ENCODE data around the gene PIEZO2. TPM values are rescaled to one million over a fixed set of nuclear protein-coding genes. Genes with fewer than 3 reads are reported as not detected.

PIEZO2 gene
- total RNA-seq, 1 donor from 2014 or later, result 5.3 TPM

DNA sequence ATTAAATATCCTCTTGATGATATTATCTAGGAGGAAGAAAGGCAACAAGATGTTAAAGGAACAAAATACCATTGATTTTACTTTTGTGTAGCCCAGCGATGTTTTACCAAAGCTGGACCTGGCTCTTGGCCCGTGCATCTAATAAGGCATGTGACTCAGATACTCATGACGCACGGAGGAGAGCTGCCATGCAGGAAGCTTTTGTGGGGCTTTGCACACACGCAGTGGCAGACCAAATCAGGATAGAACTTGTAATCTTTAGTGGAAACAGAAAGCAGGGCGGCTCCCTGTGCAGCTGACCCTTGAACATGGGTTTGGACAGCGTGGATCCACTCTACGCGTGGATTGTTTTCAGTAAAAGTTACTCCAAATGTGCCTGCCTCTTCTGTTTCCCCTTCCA is 433.6 kb downstream of the PIEZO2 start:
- Mint-ChIP-seq H3K27me3 (ENCODE audit: low read depth, unreplicated experiment) (peaks cover 15% of the 10 kb centered on the region), H3K27ac (ENCODE audit: unreplicated experiment) (no peak overlapping the region), H3K9me3 (ENCODE audit: unreplicated experiment) (peaks cover 3% of the 10 kb centered on the region), H3K4me3 (ENCODE audit: unreplicated experiment) (no peak overlapping the region), H3K4me1 (ENCODE audit: low read depth, unreplicated experiment) (no peaks in the 10 kb centered on the region), H3K36me3 (ENCODE audit: low read depth, unreplicated experiment) (peaks cover 2% of the 10 kb centered on the region)
- H3K79me2 ChIP-seq (ENCODE audit: insufficient read depth, low read length), result no peaks in the 10 kb centered on the region
- no peak for FAIRE-seq
- H3K9me3 ChIP-seq (ENCODE audit: insufficient read depth, low read depth, low read length), result no peaks in the 10 kb centered on the region
- H3K9ac ChIP-seq (ENCODE audit: low read length), result no peak overlapping the region
- H2AFZ ChIP-seq (ENCODE audit: low read depth, low read length), result peak overlapping the region; percentile 44
- no peaks in the 10 kb centered on the region for H3K27me3 ChIP-seq (ENCODE audit: insufficient read depth, low read length)
- no peaks in the 10 kb centered on the region for H4K20me1 ChIP-seq (ENCODE audit: insufficient read depth, low read length)
- H3K27ac ChIP-seq (ENCODE audit: low read depth, low read length), result no peak overlapping the region
- H3K36me3 ChIP-seq (ENCODE audit: insufficient read depth, low read length), result no peaks in the 10 kb centered on the region
- no peaks in the 10 kb centered on the region for H3K4me1 ChIP-seq (ENCODE audit: insufficient read depth, low read length)
- DNase-seq (ENCODE audit: low read depth), result peak; percentile 51
- no peak overlapping the region for H3K4me3 ChIP-seq (ENCODE audit: insufficient read depth, low read depth, low read length)
- H3K4me2 ChIP-seq (ENCODE audit: low read length), result peak overlapping the region; percentile 53
- TF ChIP-seq CTCF (IDR thresholded peaks at IDR 0.05; ENCODE audit: insufficient read depth, low read depth, low read length) (no peak), EZH2 (IDR thresholded peaks at IDR 0.05; ENCODE audit: insufficient read depth, low read length) (no peak)

GRCh38 chr18:10713409-10713808 is 436.0 kb downstream of the PIEZO2 start:
- no peaks in the 10 kb centered on the region for H3K4me1 ChIP-seq (ENCODE audit: insufficient read depth, low read length)
- Mint-ChIP-seq H3K4me1 (ENCODE audit: low read depth, unreplicated experiment) (no peaks in the 10 kb centered on the region), H3K4me3 (ENCODE audit: unreplicated experiment) (no peak overlapping the region), H3K27ac (ENCODE audit: unreplicated experiment) (no peak overlapping the region), H3K9me3 (ENCODE audit: unreplicated experiment) (peaks cover 3% of the 10 kb centered on the region), H3K27me3 (ENCODE audit: low read depth, unreplicated experiment) (peaks cover 15% of the 10 kb centered on the region), H3K36me3 (ENCODE audit: low read depth, unreplicated experiment) (peaks cover 2% of the 10 kb centered on the region)
- no peak overlapping the region for H3K27ac ChIP-seq (ENCODE audit: low read depth, low read length)
- H3K27me3 ChIP-seq (ENCODE audit: insufficient read depth, low read length), result no peaks in the 10 kb centered on the region
- no peak overlapping the region for H3K9ac ChIP-seq (ENCODE audit: low read length)
- no peak overlapping the region for H3K4me2 ChIP-seq (ENCODE audit: low read length)
- H4K20me1 ChIP-seq (ENCODE audit: insufficient read depth, low read length), result no peaks in the 10 kb centered on the region
- no peak for FAIRE-seq
- no peaks in the 10 kb centered on the region for H3K9me3 ChIP-seq (ENCODE audit: insufficient read depth, low read depth, low read length)
- no peak overlapping the region for H2AFZ ChIP-seq (ENCODE audit: low read depth, low read length)
- no peak for DNase-seq (ENCODE audit: low read depth)
- no peak overlapping the region for H3K4me3 ChIP-seq (ENCODE audit: insufficient read depth, low read depth, low read length)
- no peaks in the 10 kb centered on the region for H3K79me2 ChIP-seq (ENCODE audit: insufficient read depth, low read length)
- TF ChIP-seq CTCF (IDR thresholded peaks at IDR 0.05; ENCODE audit: insufficient read depth, low read depth, low read length) (no peak), EZH2 (IDR thresholded peaks at IDR 0.05; ENCODE audit: insufficient read depth, low read length) (no peak)
- no peaks in the 10 kb centered on the region for H3K36me3 ChIP-seq (ENCODE audit: insufficient read depth, low read length)

DNA sequence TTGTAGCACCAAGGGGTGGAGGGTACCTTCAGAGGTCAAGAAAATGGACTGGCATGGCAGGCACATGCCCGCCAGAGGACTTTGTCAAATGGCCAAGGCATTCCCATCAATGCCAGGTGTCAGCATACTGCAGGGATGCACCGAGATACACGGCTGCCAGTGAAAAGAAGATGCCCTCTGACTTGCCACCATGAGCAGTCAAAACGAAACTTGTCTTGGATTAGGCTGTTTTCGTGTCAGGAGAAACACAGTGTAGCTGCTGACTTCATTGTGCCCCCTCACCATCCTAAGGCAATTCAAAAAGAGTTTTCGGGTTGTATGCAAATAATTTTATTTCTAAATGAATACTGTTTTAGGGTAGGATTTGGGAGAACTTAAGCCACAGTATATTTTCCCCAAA is 442.1 kb downstream of the PIEZO2 start:
- no peak for TF ChIP-seq CTCF (IDR thresholded peaks at IDR 0.05; ENCODE audit: insufficient read depth, low read depth, low read length)
- TF ChIP-seq EZH2 (IDR thresholded peaks at IDR 0.05; ENCODE audit: insufficient read depth, low read length), result no peak

More for the DNA sequence above, 442.1 kb downstream of the PIEZO2 start:
- H3K4me2 ChIP-seq (ENCODE audit: low read length), result no peak overlapping the region
- H3K27ac ChIP-seq (ENCODE audit: low read depth, low read length), result no peak overlapping the region
- no peak for DNase-seq (ENCODE audit: low read depth)
- H3K4me3 ChIP-seq (ENCODE audit: insufficient read depth, low read depth, low read length), result no peak overlapping the region
- no peaks in the 10 kb centered on the region for H3K36me3 Mint-ChIP-seq (ENCODE audit: low read depth, unreplicated experiment)
- H4K20me1 ChIP-seq (ENCODE audit: insufficient read depth, low read length), result no peaks in the 10 kb centered on the region
- no peak overlapping the region for H3K9ac ChIP-seq (ENCODE audit: low read length)
- FAIRE-seq, result no peak
- H3K4me1 ChIP-seq (ENCODE audit: insufficient read depth, low read length), result no peaks in the 10 kb centered on the region
- no peak overlapping the region for H3K4me3 Mint-ChIP-seq (ENCODE audit: unreplicated experiment)
- no peaks in the 10 kb centered on the region for H3K9me3 ChIP-seq (ENCODE audit: insufficient read depth, low read depth, low read length)
- no peak overlapping the region for H2AFZ ChIP-seq (ENCODE audit: low read depth, low read length)
- H3K27me3 ChIP-seq (ENCODE audit: insufficient read depth, low read length), result no peaks in the 10 kb centered on the region
- H3K36me3 ChIP-seq (ENCODE audit: insufficient read depth, low read length), result no peaks in the 10 kb centered on the region
- H3K9me3 Mint-ChIP-seq (ENCODE audit: unreplicated experiment), result no peaks in the 10 kb centered on the region
- no peak overlapping the region for H3K27ac Mint-ChIP-seq (ENCODE audit: unreplicated experiment)
- no peaks in the 10 kb centered on the region for H3K4me1 Mint-ChIP-seq (ENCODE audit: low read depth, unreplicated experiment)
- H3K79me2 ChIP-seq (ENCODE audit: insufficient read depth, low read length), result no peaks in the 10 kb centered on the region
- H3K27me3 Mint-ChIP-seq (ENCODE audit: low read depth, unreplicated experiment), result peaks cover 2% of the 10 kb centered on the region
